ENCODE data around the gene C2orf49. TPM values are rescaled to one million over a fixed set of nuclear protein-coding genes. Genes with fewer than 3 reads are reported as not detected.

C2orf49 gene
- total and polyA plus RNA-seq, 2 donors (not counting 3 experiments of a cell fraction or from before 2014, with no cell fraction given), result 4.6 to 15.0 TPM

- no peak for DNase-seq (ENCODE audit: low read depth, low spot score)
- H3K9me1 ChIP-seq (replicated peaks; ENCODE audit: control insufficient read depth, extremely low read depth, insufficient read depth, low read length), result no peaks in the 10 kb centered on the region
- no peaks in the 10 kb centered on the region for H3K9me3 ChIP-seq (replicated peaks; ENCODE audit: control insufficient read depth, insufficient read depth, low read length)
- H3K4me1 ChIP-seq (ENCODE audit: control insufficient read depth, extremely low read depth, insufficient read depth, low read length), result peaks cover 49% of the 10 kb centered on the region
- peaks cover 71% of the 10 kb centered on the region for H3K79me2 ChIP-seq (ENCODE audit: control insufficient read depth, insufficient read depth, low read length)
- H2AFZ ChIP-seq (ENCODE audit: low read depth, low read length), result no peak overlapping the region
- no TSS peak for BruUV-seq (replicated peaks)
- no peak overlapping the region for H3K4me3 ChIP-seq (replicated peaks in 1 of 3; ENCODE audit: insufficient read depth in 1 of 3, low read depth in 1 of 3, low read length in 3 of 3)
- ChIA-PET CTCF (interaction anchor here (0.8 to 1.4 kb wide), 5 partner anchors 15 to 86 kb away, joined by 4 to 6 read pairs (median 5); no protein-coding TSS in a partner anchor), POLR2A (no interaction called here)
- H3K4me2 ChIP-seq (ENCODE audit: insufficient read depth, low read length), result no peak overlapping the region
- H3K27me3 ChIP-seq (ENCODE audit: control insufficient read depth in 2 of 2, insufficient read depth in 2 of 2, low read length in 2 of 2), result no peaks in the 10 kb centered on the region
- TF ChIP-seq EZH2 (IDR thresholded peaks at IDR 0.05; ENCODE audit: borderline replicate concordance, low read depth, low read length, severe bottlenecking), result no peak
- no peak for TF ChIP-seq CTCF (IDR thresholded peaks at IDR 0.05; ENCODE audit: extremely low read depth in 1 of 2, insufficient read depth in 1 of 2, low read depth in 1 of 2, low read length in 2 of 2)
- TF ChIP-seq POLR2A (IDR thresholded peaks at IDR 0.05; ENCODE audit: low read depth, low read length), result no peak
- TF ChIP-seq JUN (IDR thresholded peaks at IDR 0.05; ENCODE audit: borderline replicate concordance, insufficient read depth, insufficient read length, low read depth), result no peak
- TF ChIP-seq FOS (IDR thresholded peaks at IDR 0.05; ENCODE audit: borderline replicate concordance, insufficient read depth, low read length), result no peak
- TF ChIP-seq MAX (IDR thresholded peaks at IDR 0.05; ENCODE audit: insufficient read depth, insufficient read length), result no peak
- TF ChIP-seq GATA2 (IDR thresholded peaks at IDR 0.05; ENCODE audit: insufficient read depth, insufficient read length, low read depth, low read length), result no peak
- H3K36me3 ChIP-seq (ENCODE audit: control insufficient read depth in 2 of 2, extremely low read depth in 1 of 2, insufficient read depth in 2 of 2, low read length in 2 of 2), result no peaks in the 10 kb centered on the region
- dilution Hi-C loops (cut with MboI; ENCODE audit: extremely low pct_ligation_motif_present, low sequenced_read_pairs), result no loop called here
- H3K27ac ChIP-seq (ENCODE audit: insufficient read depth, low read depth, low read length), result peak overlapping the region; percentile 87
- H4K20me1 ChIP-seq (replicated peaks; ENCODE audit: control insufficient read depth, extremely low read depth, insufficient read depth, low read length), result no peaks in the 10 kb centered on the region
- H3K9ac ChIP-seq (replicated peaks; ENCODE audit: extremely low read depth, insufficient read depth, low read length), result no peak overlapping the region
- intact Hi-C loops (cut with micrococcal nuclease), result loop anchor here (2.0 to 10.0 kb wide), 2 partner anchors 29 to 871 kb away; partner anchors contain the start of gene UXS1
- FAIRE-seq, result no peak
Measured at GRCh38 chr2:105324101-105324500, 13.2 kb upstream of the C2orf49 start.

Measured in endothelial cell of umbilical vein (primary cell).